Naive thymus-derived CD4-positive, alpha-beta T cell (primary cell): Measurements from ENCODE around the gene ITGA3. TPM values are rescaled to one million over a fixed set of nuclear protein-coding genes. Genes with fewer than 3 reads are reported as not detected.
"Not testable (repeated sequence)": the region's sequence is repeated elsewhere in the genome, so short reads cannot be mapped to it uniquely, and the experiment has no call there.

Experiments
- ATAC-seq: fragments of 150-1000 bp; cut with Tn5 transposase; 2 replicates; pipeline ENCODE4 v1.10.0; 2021; ENCODE audit warnings: mild to moderate bottlenecking, moderate library complexity
- CTCF ChIA-PET: fragments of 350-600 bp; sonication (Branson Sonifier 250); formaldehyde crosslinking; loops from one replicate; lab custom pipeline; 2021; ENCODE audit warnings: antibody characterized with exemption; lab: Charles Lee
- POLR2A ChIA-PET: fragments of 350-600 bp; sonication (Branson Sonifier 250); formaldehyde crosslinking; loops from one replicate; lab custom pipeline; 2021; ENCODE audit warnings: antibody characterized with exemption, inconsistent platforms; lab: Charles Lee
- DNase-seq, 9 donors: peaks; one replicate each; pipeline versions ENCODE4 v3.0.0 to v3.0.0-alpha.2; 2020 to 2022; ENCODE audit warnings: mixed read lengths in 1 of 9
- H3K27ac ChIP-seq: one replicate; pipeline ENCODE4 v1.7.0; 2013; ENCODE audit warnings: mild to moderate bottlenecking, low read depth, low read length, moderate library complexity
- H3K27me3 ChIP-seq, 2 donors: one replicate each; pipeline ENCODE4 v1.7.0; 2013; ENCODE audit warnings: low read length in 2 of 2, mild to moderate bottlenecking in 2 of 2, moderate library complexity in 2 of 2; ENCODE audit not compliant: control insufficient read depth in 2 of 2, insufficient read depth in 2 of 2
- H3K36me3 ChIP-seq, 3 experiments: 1 replicate in 2 of 3; 2 replicates in 1 of 3; pipeline ENCODE4 v1.7.0; 2013; ENCODE audit warnings: low read length in 3 of 3, mild to moderate bottlenecking in 3 of 3, moderate library complexity in 1 of 3; ENCODE audit not compliant: insufficient read depth in 3 of 3, control insufficient read depth in 2 of 3
- H3K4me1 ChIP-seq, 2 donors: one replicate each; pipeline ENCODE4 v1.7.0; 2013; ENCODE audit warnings: low read length in 2 of 2, mild to moderate bottlenecking in 2 of 2, moderate library complexity in 1 of 2; ENCODE audit not compliant: control insufficient read depth in 2 of 2, insufficient read depth in 2 of 2
- H3K4me3 ChIP-seq: 2 replicates; pipeline ENCODE4 v1.7.0; 2013; ENCODE audit warnings: mild to moderate bottlenecking, low read length
- H3K9me3 ChIP-seq, 3 experiments: 1 replicate in 2 of 3; 2 replicates in 1 of 3; pipeline ENCODE4 v1.7.0; 2013; ENCODE audit warnings: low read length in 3 of 3; ENCODE audit not compliant: control insufficient read depth in 2 of 3
- H3K27ac Mint-ChIP-seq, 9 donors: one replicate each; pipeline ENCODE4 v1.8.0; 2020 to 2022; ENCODE audit warnings: mixed read lengths in 9 of 9, mild to moderate bottlenecking in 8 of 9, moderate library complexity in 5 of 9, inconsistent platforms in 2 of 9
- H3K27me3 Mint-ChIP-seq, 5 donors: one replicate each; pipeline ENCODE4 v1.8.0; 2021 to 2022; ENCODE audit warnings: mixed read lengths in 5 of 5, mild to moderate bottlenecking in 1 of 5
- H3K36me3 Mint-ChIP-seq, 5 donors: one replicate each; pipeline ENCODE4 v1.8.0; 2020 to 2022; ENCODE audit warnings: mixed read lengths in 5 of 5, mild to moderate bottlenecking in 3 of 5, inconsistent platforms in 1 of 5
- H3K4me1 Mint-ChIP-seq, 7 donors: one replicate each; pipeline ENCODE4 v1.8.0; 2020 to 2022; ENCODE audit warnings: mixed read lengths in 7 of 7, mild to moderate bottlenecking in 3 of 7, inconsistent platforms in 1 of 7
- H3K4me3 Mint-ChIP-seq, 10 donors: one replicate each; pipeline ENCODE4 v1.8.0; 2020 to 2022; ENCODE audit warnings: mild to moderate bottlenecking in 10 of 10, mixed read lengths in 10 of 10, moderate library complexity in 6 of 10, inconsistent platforms in 2 of 10
- H3K9me3 Mint-ChIP-seq, 11 donors: one replicate each; pipeline ENCODE4 v1.8.0; 2020 to 2022; ENCODE audit warnings: mixed read lengths in 11 of 11, mild to moderate bottlenecking in 4 of 11, inconsistent platforms in 1 of 11, moderate library complexity in 1 of 11
- intact Hi-C, 2 donors: fragments of 100-400 bp; cut with micrococcal nuclease; formaldehyde crosslinking; loops; one replicate each; pipeline ENCODE4 v1.15.1; 2023
- polyA plus RNA-seq, 2 donors: library from polyadenylated mRNA; unstranded; fragments of 300-500 nt; fragmentation: Illumina TruSeq; gene quantifications; one replicate each; pipeline ENCODE4 v1.2.3, GENCODE V29; 2021
- total RNA-seq, 6 experiments: library from RNA in 5 of 6; stranded (reverse) in 5 of 6; gene quantifications; 1 replicate in 5 of 6; 2 replicates in 1 of 6; pipeline ENCODE4 v1.2.3 and lab custom pipeline; 2021 to 2026

Gene ITGA3
- total and polyA plus RNA-seq, 7 experiments from 2014 or later: 1.4 to 14.6 (median 5.4) TPM

GRCh38 chr17:50057521-50057991, 1.6 kb downstream of the ITGA3 start:
- no peak for DNase-seq
- ChIA-PET POLR2A (interaction anchor here (1.1 kb wide), 1 partner anchor 202 kb away, joined by 3 read pairs; no protein-coding TSS in a partner anchor), CTCF (interaction anchor here (1.7 kb wide), 1 partner anchor 30 kb away, joined by 4 read pairs; no protein-coding TSS in a partner anchor)
- Mint-ChIP-seq H3K4me1 (peaks cover 12 to 33% (median 20%) of the 10 kb centered on the region in 7 donors), H3K36me3 (no peaks in the 10 kb centered on the region), H3K27ac (peak overlapping the region in 3 of 9 donors; percentile 49 to 84 (median 56)), H3K4me3 (peak overlapping the region; percentile 84 to 96 (median 92)), H3K27me3 (peaks cover 0 to 7% (median 0%) of the 10 kb centered on the region in 5 donors), H3K9me3 (peaks cover 0 to 1% (median 0%) of the 10 kb centered on the region in 11 donors)
- H3K27ac ChIP-seq: no peak overlapping the region
- no peaks in the 10 kb centered on the region for H3K9me3 ChIP-seq
- peaks cover 0 to 7% of the 10 kb centered on the region in 2 donors for H3K4me1 ChIP-seq
- H3K36me3 ChIP-seq: no peaks in the 10 kb centered on the region
- no peak for ATAC-seq
- intact Hi-C loops: loop anchor here in 1 of 2 donors (2.0 kb wide), 1 partner anchor 29 kb away; no protein-coding TSS in a partner anchor
- no peak overlapping the region for H3K4me3 ChIP-seq
- no peaks in the 10 kb centered on the region for H3K27me3 ChIP-seq

DNA sequence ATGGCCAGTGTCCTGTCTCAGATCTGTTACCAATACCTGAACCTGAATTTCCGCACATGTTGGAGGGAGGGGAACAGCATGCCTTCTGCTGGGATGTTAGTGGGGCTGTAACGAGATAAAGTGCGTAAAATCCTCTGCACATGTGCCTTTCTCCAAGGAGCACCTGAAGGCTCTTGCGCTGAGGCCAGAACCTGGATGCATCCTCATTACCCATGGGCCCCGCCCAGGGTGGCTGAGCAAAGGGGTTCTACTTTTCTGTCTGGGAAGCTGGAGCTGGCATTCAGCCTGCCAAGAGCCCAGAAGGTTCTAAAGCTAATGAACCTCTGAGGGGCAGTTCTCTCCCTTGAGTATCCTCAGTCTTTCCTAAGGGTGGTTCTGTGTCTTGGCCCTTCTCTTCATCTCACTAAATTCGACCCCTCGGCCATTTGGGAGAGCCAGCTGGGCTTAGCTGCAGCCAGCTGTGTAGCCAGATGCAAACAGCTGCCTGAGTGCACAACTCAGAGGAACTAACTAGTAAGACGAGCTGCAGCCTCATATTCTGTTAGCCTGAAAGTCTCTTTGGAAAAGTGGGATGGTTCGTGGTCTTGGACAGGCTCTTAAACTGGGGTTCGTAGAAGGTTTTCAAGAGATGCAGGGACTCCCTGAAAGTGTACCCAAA, 2.5 kb downstream of the ITGA3 start:
- H3K4me1 ChIP-seq: peaks cover 0 to 7% of the 10 kb centered on the region in 2 donors
- no peaks in the 10 kb centered on the region for H3K27me3 ChIP-seq
- H3K27me3 Mint-ChIP-seq: peaks cover 0 to 3% (median 0%) of the 10 kb centered on the region in 5 donors
- peaks cover 0 to 1% (median 0%) of the 10 kb centered on the region in 11 donors for H3K9me3 Mint-ChIP-seq
- ChIA-PET CTCF (interaction anchor here (0.8 kb wide), 1 partner anchor 61 kb away, joined by 3 read pairs; no protein-coding TSS in a partner anchor), POLR2A (interaction anchor here (1.1 kb wide), 1 partner anchor 203 kb away, joined by 3 read pairs; no protein-coding TSS in a partner anchor)
- peak overlapping the region in 2 of 9 donors; percentile 49 to 70 for H3K27ac Mint-ChIP-seq
- no peak for DNase-seq
- intact Hi-C loops: no loop called here
- no peak overlapping the region for H3K27ac ChIP-seq
- H3K9me3 ChIP-seq: no peaks in the 10 kb centered on the region
- H3K36me3 Mint-ChIP-seq: no peaks in the 10 kb centered on the region
- no peak for ATAC-seq
- H3K4me3 ChIP-seq: no peak overlapping the region
- peaks cover 12 to 26% (median 20%) of the 10 kb centered on the region in 7 donors for H3K4me1 Mint-ChIP-seq
- H3K36me3 ChIP-seq: no peaks in the 10 kb centered on the region
- H3K4me3 Mint-ChIP-seq: peak overlapping the region in 8 of 10 donors; percentile 11 to 88 (median 76)

DNA sequence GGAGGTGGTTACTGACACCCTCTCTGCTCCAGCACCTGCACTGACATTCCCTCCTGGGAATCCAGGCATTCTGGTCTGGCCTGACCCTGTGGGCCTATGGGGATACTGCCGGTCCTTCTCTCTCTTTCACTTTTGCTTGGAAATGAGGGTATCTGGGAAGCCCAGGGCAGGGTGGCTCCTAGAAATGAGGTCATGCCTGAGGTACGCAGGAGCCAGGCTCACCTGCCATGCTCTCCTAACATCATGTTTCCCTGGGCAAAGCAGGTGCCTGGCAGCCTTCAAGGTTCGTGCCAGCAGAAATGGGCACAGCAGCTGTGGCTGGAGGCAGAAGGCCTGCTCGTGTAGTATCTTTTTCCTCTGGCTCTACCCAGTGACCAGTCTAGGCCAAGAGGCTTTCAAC, 3.3 kb downstream of the ITGA3 start:
- intact Hi-C loops: no loop called here

DNA sequence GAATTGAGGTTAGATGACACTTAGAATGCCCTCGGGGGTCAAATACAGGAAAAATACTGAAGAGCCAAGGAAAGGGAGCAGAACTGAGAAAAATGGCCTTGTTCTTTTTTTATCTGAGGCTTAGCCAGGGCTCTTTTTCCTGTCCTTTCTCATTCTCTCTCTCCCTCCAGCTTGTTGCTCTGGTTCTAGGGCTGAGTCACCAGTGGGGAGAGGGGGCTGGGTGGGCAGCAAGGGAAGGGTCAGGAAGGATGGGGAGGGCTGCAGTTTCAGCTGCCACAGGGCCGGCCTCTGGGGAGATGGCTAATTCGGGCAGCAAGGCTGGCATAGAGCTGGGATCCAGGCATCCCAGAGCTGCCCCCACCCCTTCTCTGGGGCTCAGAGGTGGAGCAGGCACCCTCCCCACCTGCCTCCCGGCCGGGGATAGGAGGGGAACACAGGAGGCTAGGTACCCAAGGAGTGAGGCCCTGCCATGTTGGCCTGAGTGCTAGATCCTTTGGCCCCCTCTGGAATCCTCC, 3.9 kb downstream of the ITGA3 start:
- H3K4me3 ChIP-seq: no peak overlapping the region
- Mint-ChIP-seq H3K4me3 (no peak overlapping the region), H3K36me3 (peaks cover 0 to under 1% (median 0%) of the 10 kb centered on the region in 5 donors), H3K27me3 (peaks cover 0 to 3% (median 0%) of the 10 kb centered on the region in 5 donors), H3K4me1 (peaks cover 15 to 26% (median 19%) of the 10 kb centered on the region in 7 donors), H3K9me3 (peaks cover 0 to 1% (median 0%) of the 10 kb centered on the region in 11 donors), H3K27ac (no peak overlapping the region)
- no peaks in the 10 kb centered on the region for H3K36me3 ChIP-seq
- H3K4me1 ChIP-seq: peaks cover 0 to 7% of the 10 kb centered on the region in 2 donors
- ChIA-PET POLR2A (no interaction called here), CTCF (interaction anchor here (1.2 kb wide), 1 partner anchor 27 kb away, joined by 3 read pairs; no protein-coding TSS in a partner anchor)
- H3K27me3 ChIP-seq: no peaks in the 10 kb centered on the region
- H3K27ac ChIP-seq: no peak overlapping the region
- DNase-seq (no peak), ATAC-seq (no peak)
- no peaks in the 10 kb centered on the region for H3K9me3 ChIP-seq
- intact Hi-C loops: no loop called here

More for the DNA sequence above, 3.3 kb downstream of the ITGA3 start:
- H3K27ac ChIP-seq: no peak overlapping the region
- H3K36me3 Mint-ChIP-seq: no peaks in the 10 kb centered on the region
- peaks cover 15 to 26% (median 20%) of the 10 kb centered on the region in 7 donors for H3K4me1 Mint-ChIP-seq
- no peaks in the 10 kb centered on the region for H3K9me3 ChIP-seq
- H3K36me3 ChIP-seq: no peaks in the 10 kb centered on the region
- no peak overlapping the region for H3K4me3 Mint-ChIP-seq
- DNase-seq (no peak), ATAC-seq (no peak)
- H3K9me3 Mint-ChIP-seq: peaks cover 0 to 1% (median 0%) of the 10 kb centered on the region in 11 donors
- peaks cover 0 to 7% of the 10 kb centered on the region in 2 donors for H3K4me1 ChIP-seq
- no peak overlapping the region for H3K4me3 ChIP-seq
- peaks cover 0 to 3% (median 0%) of the 10 kb centered on the region in 5 donors for H3K27me3 Mint-ChIP-seq
- no peaks in the 10 kb centered on the region for H3K27me3 ChIP-seq
- no peak overlapping the region for H3K27ac Mint-ChIP-seq
- ChIA-PET CTCF (no interaction called here), POLR2A (no interaction called here)

DNA sequence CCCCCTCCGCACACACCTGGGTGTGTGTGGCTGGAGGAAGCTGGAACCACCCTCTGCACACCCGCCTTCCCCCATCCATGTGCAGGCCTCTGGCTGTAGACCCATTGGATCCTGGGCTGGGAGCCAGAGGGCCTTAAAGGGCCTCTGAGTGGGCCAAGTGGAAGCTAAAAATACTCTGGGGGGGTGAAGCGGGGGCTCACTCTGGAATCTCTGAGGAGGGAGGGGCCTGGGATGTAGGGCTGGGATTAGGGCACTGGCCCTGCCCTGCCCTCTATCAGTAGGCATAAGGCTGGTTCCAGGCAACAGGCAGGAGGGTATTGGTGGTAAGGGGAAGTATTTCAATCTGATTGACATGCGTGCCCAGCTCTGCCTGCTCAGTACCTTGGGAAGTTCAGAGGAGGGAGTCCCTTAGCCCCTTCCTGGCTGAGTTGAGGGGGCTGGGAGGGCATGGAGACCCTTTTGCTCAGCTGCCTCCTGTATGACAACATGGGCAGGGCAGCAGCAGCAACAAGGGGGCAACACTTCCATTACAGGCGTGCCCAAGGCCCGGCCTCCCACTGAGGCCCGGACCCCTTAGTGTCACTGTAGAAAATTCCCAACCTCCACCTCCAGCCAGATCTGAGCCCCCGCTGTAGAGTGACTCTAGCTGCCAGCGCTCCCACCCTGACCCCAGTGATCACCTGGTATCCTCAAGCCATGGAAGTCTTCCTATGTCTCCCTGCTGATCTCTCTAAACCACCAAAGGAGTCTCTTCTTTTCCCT, 5.2 kb downstream of the ITGA3 start:
- no peaks in the 10 kb centered on the region for H3K36me3 ChIP-seq
- no peak overlapping the region for H3K27ac ChIP-seq
- no peaks in the 10 kb centered on the region for H3K27me3 ChIP-seq
- no peak overlapping the region for H3K4me3 Mint-ChIP-seq
- POLR2A ChIA-PET: no interaction called here
- peaks cover 10 to 22% (median 14%) of the 10 kb centered on the region in 7 donors for H3K4me1 Mint-ChIP-seq
- CTCF ChIA-PET: interaction anchor here (0.8 to 1.2 kb wide), 2 partner anchors 15 to 26 kb away, joined by 3 read pairs; no protein-coding TSS in a partner anchor
- ATAC-seq (no peak), DNase-seq (no peak)
- H3K4me3 ChIP-seq: no peak overlapping the region
- intact Hi-C loops: no loop called here
- H3K9me3 Mint-ChIP-seq: peaks cover 0 to 1% (median 0%) of the 10 kb centered on the region in 11 donors
- no peaks in the 10 kb centered on the region for H3K9me3 ChIP-seq
- no peak overlapping the region for H3K27ac Mint-ChIP-seq
- H3K27me3 Mint-ChIP-seq: peaks cover 0 to 3% (median 0%) of the 10 kb centered on the region in 5 donors
- H3K36me3 Mint-ChIP-seq: peaks cover 4 to 7% (median 5%) of the 10 kb centered on the region in 5 donors
- peaks cover 0 to 7% of the 10 kb centered on the region in 2 donors for H3K4me1 ChIP-seq

DNA sequence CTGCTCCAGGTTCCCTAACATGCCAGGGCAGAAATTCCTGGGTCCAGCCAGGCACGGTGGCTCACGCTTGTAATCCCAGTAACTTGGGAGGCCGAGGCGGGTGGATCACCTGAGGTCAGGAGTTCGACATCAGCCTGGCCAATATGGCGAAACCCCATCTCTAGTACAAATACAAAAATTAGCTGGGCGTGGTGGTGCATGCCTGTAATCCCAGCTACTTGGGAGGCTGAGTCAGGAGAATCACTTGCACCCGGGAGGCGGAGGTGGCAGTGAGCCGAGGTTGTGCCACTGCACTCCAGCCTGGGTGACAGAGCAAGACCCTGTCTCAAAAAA, 5.8 kb downstream of the ITGA3 start:
- H3K4me3 ChIP-seq, H3K4me3 Mint-ChIP-seq, H3K4me1 ChIP-seq, H3K27me3 ChIP-seq, POLR2A ChIA-PET, ATAC-seq, intact Hi-C loops, H3K27ac ChIP-seq, H3K27me3 Mint-ChIP-seq, H3K36me3 Mint-ChIP-seq, CTCF ChIA-PET, H3K9me3 Mint-ChIP-seq, H3K36me3 ChIP-seq, H3K27ac Mint-ChIP-seq, H3K9me3 ChIP-seq, DNase-seq: not testable (repeated sequence)
- peaks cover 10 to 18% (median 14%) of the 10 kb centered on the region in 7 donors for H3K4me1 Mint-ChIP-seq
